K562 (cell line): ENCODE measurements around the gene MAGIX. TPM values are rescaled to one million over a fixed set of nuclear protein-coding genes. Genes with fewer than 3 reads are reported as not detected.
A peak's percentile ranks its signal among the peaks of the same experiment; 100 is the strongest.

Source experiments
- EP300 ChIP-seq: IDR thresholded peaks from 2 replicates; pipeline ENCODE4 v1.6.1; 2012; ENCODE audit warnings: low read length, improper control_type of control experiment
- L3MBTL2 ChIP-seq: fragments of 450-650 bp; IDR thresholded peaks from 2 replicates; pipeline ENCODE4 v1.6.1; 2016; ENCODE audit warnings: mild to moderate bottlenecking, moderate library complexity
- POLR3G ChIP-seq: IDR thresholded peaks from 2 replicates; pipeline ENCODE4 v1.6.1; 2011; ENCODE audit not compliant: insufficient read length, insufficient replicate concordance; ENCODE audit errors: extremely low read depth
- SMARCA5 ChIP-seq: fragments of 450-650 bp; IDR thresholded peaks from 2 replicates; pipeline ENCODE4 v1.6.1; 2016
- SRSF1 ChIP-seq: fragments of 200-400 bp; formaldehyde crosslinking; IDR thresholded peaks from 2 replicates; pipeline ENCODE4 v1.6.1; 2017; ENCODE audit warnings: mild to moderate bottlenecking, low read depth, low read length, moderate library complexity
- STAT5A ChIP-seq: IDR thresholded peaks from 2 replicates; pipeline ENCODE4 v1.6.1; 2012; ENCODE audit warnings: low read length, inconsistent platforms, borderline replicate concordance
- ZNF79 ChIP-seq: fragments of 250-450 bp; sonication (Bioruptor Pico); IDR thresholded peaks from 2 replicates; pipeline ENCODE4 v1.4.0; 2020; ENCODE audit warnings: low read depth, mild to moderate bottlenecking, moderate library complexity
- polyA plus RNA-seq, 8 experiments: library from polyadenylated mRNA; depleted of rRNA in 4 of 8; stranded (reverse) in 5 of 8; unstranded in 3 of 8; fragments of >200 nt; fragmentation: Nextera tagmentation in 2 of 8; fragmentation: Illumina TruSeq in 1 of 8; extraction: Ambion mirVana in 2 of 8; extraction: Trizol in 1 of 8; gene quantifications; 2 replicates each; pipeline versions ENCODE4 v1.2.1 to v1.2.3, GENCODE V29; 2011 to 2014; ENCODE audit warnings: inconsistent platforms in 1 of 8, missing spikeins in 1 of 8
- total RNA-seq, 7 experiments: library from RNA; depleted of rRNA in 6 of 7; stranded (reverse); fragments of >200 nt in 6 of 7; fragmentation: Illumina TruSeq in 2 of 7; extraction: Trizol in 2 of 7; gene quantifications; 2 replicates each; pipeline versions ENCODE4 v1.2.1 to v1.2.3, GENCODE V29; 2011 to 2021; ENCODE audit warnings: low replicate concordance in 1 of 7
- TF ChIP-seq, protein P1 (sequence below): fragments of 450-650 bp; IDR thresholded peaks from 2 replicates; pipeline ENCODE4 v1.6.1; 2017; ENCODE audit warnings: antibody characterized with exemption, mild to moderate bottlenecking
- TF ChIP-seq, protein P2 (sequence below): fragments of 250-450 bp; sonication (Bioruptor Pico); IDR thresholded peaks from 2 replicates; pipeline ENCODE4 v1.4.0; 2020
- TF ChIP-seq, protein P3 (sequence below): fragments of 450-650 bp; formaldehyde crosslinking; IDR thresholded peaks from 2 replicates; pipeline ENCODE4 v1.4.0; 2020; ENCODE audit warnings: mild to moderate bottlenecking, moderate library complexity
- TF ChIP-seq, protein P4 (sequence below): fragments of 250-450 bp; sonication (Bioruptor Pico); IDR thresholded peaks from 2 replicates; pipeline ENCODE4 v1.8.0; 2021; ENCODE audit warnings: borderline replicate concordance, mild to moderate bottlenecking, moderate library complexity; ENCODE audit not compliant: poor library complexity, severe bottlenecking

MAGIX gene
- total and polyA plus RNA-seq, 9 of the 15 experiments (the other 6 are each of a cell fraction or from before 2014, with no cell fraction given) = 0.08 to 3.5 (median 0.47) TPM

DNA sequence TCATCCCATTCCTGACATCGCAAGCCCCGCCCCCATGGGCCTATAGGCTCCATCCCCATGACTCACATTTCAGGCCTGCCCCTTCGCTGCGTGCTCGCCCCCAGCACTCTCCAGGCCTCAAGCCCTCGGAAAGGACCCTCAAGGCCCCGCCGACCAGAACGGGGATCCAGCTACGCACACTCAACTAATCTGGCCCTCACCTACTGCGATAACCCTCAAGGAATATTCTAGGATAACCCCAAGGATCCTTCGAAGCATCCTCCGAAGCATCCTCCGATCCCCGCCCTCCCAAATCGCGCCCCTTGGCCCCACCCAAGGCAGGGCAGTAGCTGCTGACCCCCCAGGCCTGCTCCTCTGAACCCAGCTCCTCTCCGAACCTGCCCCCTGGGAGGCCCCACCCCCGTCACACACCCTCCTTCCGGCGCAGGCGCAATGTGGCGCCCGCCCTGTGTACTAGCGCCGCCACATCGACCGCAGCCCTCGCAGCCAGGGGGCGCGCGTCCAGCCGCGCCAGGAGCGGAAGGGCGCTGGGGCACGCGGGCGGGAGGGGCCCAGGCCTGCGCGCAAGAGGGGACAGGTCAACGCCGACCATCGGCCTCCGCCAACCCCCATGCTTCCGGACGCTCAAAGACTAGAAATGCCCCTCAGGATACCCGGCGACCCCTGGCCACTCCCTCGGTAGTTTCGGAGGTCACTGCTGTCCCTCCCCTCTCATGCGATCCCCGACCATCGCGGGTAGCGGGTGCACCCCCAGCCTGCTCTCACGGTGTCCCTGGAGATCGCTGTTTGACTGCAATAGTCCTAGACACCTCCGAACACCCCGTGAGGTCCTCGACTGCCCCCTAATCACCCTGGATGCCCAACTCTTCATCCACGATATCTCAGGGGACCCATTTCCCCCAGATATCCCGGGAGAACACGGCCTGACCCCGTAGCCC, 6.4 kb upstream of the MAGIX start (continued):
- TF ChIP-seq, protein P1, sequence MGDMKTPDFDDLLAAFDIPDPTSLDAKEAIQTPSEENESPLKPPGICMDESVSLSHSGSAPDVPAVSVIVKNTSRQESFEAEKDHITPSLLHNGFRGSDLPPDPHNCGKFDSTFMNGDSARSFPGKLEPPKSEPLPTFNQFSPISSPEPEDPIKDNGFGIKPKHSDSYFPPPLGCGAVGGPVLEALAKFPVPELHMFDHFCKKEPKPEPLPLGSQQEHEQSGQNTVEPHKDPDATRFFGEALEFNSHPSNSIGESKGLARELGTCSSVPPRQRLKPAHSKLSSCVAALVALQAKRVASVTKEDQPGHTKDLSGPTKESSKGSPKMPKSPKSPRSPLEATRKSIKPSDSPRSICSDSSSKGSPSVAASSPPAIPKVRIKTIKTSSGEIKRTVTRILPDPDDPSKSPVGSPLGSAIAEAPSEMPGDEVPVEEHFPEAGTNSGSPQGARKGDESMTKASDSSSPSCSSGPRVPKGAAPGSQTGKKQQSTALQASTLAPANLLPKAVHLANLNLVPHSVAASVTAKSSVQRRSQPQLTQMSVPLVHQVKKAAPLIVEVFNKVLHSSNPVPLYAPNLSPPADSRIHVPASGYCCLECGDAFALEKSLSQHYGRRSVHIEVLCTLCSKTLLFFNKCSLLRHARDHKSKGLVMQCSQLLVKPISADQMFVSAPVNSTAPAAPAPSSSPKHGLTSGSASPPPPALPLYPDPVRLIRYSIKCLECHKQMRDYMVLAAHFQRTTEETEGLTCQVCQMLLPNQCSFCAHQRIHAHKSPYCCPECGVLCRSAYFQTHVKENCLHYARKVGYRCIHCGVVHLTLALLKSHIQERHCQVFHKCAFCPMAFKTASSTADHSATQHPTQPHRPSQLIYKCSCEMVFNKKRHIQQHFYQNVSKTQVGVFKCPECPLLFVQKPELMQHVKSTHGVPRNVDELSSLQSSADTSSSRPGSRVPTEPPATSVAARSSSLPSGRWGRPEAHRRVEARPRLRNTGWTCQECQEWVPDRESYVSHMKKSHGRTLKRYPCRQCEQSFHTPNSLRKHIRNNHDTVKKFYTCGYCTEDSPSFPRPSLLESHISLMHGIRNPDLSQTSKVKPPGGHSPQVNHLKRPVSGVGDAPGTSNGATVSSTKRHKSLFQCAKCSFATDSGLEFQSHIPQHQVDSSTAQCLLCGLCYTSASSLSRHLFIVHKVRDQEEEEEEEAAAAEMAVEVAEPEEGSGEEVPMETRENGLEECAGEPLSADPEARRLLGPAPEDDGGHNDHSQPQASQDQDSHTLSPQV = peak; percentile 98
- TF ChIP-seq SRSF1 = no peak
- peak; percentile 95 for TF ChIP-seq L3MBTL2
- no peak for TF ChIP-seq POLR3G
- TF ChIP-seq EP300 = no peak
- TF ChIP-seq, protein P2, sequence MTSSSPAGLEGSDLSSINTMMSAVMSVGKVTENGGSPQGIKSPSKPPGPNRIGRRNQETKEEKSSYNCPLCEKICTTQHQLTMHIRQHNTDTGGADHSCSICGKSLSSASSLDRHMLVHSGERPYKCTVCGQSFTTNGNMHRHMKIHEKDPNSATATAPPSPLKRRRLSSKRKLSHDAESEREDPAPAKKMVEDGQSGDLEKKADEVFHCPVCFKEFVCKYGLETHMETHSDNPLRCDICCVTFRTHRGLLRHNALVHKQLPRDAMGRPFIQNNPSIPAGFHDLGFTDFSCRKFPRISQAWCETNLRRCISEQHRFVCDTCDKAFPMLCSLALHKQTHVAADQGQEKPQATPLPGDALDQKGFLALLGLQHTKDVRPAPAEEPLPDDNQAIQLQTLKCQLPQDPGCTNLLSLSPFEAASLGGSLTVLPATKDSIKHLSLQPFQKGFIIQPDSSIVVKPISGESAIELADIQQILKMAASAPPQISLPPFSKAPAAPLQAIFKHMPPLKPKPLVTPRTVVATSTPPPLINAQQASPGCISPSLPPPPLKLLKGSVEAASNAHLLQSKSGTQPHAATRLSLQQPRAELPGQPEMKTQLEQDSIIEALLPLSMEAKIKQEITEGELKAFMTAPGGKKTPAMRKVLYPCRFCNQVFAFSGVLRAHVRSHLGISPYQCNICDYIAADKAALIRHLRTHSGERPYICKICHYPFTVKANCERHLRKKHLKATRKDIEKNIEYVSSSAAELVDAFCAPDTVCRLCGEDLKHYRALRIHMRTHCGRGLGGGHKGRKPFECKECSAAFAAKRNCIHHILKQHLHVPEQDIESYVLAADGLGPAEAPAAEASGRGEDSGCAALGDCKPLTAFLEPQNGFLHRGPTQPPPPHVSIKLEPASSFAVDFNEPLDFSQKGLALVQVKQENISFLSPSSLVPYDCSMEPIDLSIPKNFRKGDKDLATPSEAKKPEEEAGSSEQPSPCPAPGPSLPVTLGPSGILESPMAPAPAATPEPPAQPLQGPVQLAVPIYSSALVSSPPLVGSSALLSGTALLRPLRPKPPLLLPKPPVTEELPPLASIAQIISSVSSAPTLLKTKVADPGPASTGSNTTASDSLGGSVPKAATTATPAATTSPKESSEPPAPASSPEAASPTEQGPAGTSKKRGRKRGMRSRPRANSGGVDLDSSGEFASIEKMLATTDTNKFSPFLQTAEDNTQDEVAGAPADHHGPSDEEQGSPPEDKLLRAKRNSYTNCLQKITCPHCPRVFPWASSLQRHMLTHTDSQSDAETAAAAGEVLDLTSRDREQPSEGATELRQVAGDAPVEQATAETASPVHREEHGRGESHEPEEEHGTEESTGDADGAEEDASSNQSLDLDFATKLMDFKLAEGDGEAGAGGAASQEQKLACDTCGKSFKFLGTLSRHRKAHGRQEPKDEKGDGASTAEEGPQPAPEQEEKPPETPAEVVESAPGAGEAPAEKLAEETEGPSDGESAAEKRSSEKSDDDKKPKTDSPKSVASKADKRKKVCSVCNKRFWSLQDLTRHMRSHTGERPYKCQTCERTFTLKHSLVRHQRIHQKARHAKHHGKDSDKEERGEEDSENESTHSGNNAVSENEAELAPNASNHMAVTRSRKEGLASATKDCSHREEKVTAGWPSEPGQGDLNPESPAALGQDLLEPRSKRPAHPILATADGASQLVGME (CRISPR knock-in tag) = no peak
- no peak for TF ChIP-seq STAT5A
- TF ChIP-seq ZNF79 (CRISPR knock-in tag) = no peak
- TF ChIP-seq, protein P3, sequence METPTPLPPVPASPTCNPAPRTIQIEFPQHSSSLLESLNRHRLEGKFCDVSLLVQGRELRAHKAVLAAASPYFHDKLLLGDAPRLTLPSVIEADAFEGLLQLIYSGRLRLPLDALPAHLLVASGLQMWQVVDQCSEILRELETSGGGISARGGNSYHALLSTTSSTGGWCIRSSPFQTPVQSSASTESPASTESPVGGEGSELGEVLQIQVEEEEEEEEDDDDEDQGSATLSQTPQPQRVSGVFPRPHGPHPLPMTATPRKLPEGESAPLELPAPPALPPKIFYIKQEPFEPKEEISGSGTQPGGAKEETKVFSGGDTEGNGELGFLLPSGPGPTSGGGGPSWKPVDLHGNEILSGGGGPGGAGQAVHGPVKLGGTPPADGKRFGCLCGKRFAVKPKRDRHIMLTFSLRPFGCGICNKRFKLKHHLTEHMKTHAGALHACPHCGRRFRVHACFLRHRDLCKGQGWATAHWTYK (CRISPR knock-in tag) = peak; percentile 37; the same call in 1 of the 2 replicates
- TF ChIP-seq, protein P4, sequence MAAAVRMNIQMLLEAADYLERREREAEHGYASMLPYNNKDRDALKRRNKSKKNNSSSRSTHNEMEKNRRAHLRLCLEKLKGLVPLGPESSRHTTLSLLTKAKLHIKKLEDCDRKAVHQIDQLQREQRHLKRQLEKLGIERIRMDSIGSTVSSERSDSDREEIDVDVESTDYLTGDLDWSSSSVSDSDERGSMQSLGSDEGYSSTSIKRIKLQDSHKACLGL (CRISPR knock-in tag) = no peak
- peak; percentile 79; the same call in 1 of the 2 replicates for TF ChIP-seq SMARCA5
